ENCODE results near the gene PTPRE.

DNA sequence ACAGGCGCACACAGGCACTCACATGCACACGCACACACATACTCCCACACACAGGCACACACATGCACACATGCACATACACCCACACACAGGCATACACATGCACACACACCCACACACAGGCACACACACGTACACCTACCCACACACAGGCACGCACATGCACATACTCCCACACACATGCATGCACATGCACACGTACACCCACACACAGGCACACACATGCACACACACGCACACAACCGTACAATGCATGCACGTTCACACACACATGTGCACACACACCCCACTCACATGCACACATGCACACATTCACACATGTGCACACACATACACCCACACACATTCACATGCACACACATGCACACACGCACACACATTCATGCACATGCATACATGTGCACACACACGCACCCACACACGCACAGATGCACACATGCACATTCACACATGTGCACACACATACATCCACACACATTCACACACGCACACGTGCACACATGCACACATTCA lies 160.0 kb downstream of the PTPRE start:
- no peak for TF ChIP-seq JUND (IDR thresholded peaks at IDR 0.05)
- TF ChIP-seq, protein P1, sequence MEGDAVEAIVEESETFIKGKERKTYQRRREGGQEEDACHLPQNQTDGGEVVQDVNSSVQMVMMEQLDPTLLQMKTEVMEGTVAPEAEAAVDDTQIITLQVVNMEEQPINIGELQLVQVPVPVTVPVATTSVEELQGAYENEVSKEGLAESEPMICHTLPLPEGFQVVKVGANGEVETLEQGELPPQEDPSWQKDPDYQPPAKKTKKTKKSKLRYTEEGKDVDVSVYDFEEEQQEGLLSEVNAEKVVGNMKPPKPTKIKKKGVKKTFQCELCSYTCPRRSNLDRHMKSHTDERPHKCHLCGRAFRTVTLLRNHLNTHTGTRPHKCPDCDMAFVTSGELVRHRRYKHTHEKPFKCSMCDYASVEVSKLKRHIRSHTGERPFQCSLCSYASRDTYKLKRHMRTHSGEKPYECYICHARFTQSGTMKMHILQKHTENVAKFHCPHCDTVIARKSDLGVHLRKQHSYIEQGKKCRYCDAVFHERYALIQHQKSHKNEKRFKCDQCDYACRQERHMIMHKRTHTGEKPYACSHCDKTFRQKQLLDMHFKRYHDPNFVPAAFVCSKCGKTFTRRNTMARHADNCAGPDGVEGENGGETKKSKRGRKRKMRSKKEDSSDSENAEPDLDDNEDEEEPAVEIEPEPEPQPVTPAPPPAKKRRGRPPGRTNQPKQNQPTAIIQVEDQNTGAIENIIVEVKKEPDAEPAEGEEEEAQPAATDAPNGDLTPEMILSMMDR (IDR thresholded peaks at IDR 0.05; ENCODE audit: low read depth, low read length, missing input control) = no peak

Data from liver (tissue), 3 donors.